Measurements from ENCODE around the gene ARHGAP36. TPM values are rescaled to one million over a fixed set of nuclear protein-coding genes. Genes with fewer than 3 reads are reported as not detected.

ARHGAP36 gene
- total RNA-seq, 1 donor, result not detected

GRCh38 chrX:131057706-131058105 lies 440 bp upstream of the ARHGAP36 start:
- Histone ChIP-seq H2AFZ (ENCODE audit: low read length) (no peak overlapping the region), H3K4me3 (ENCODE audit: insufficient read depth, low read length) (no peak overlapping the region), H3K36me3 (ENCODE audit: insufficient read depth, low read length) (no peaks in the 10 kb centered on the region), H3K9me3 (ENCODE audit: low read depth, low read length) (no peaks in the 10 kb centered on the region), H3K4me1 (ENCODE audit: insufficient read depth, low read length) (no peaks in the 10 kb centered on the region), H3K79me2 (ENCODE audit: insufficient read depth, low read length) (no peaks in the 10 kb centered on the region), H3K27me3 (ENCODE audit: insufficient read depth, low read length) (peaks cover 6% of the 10 kb centered on the region), H4K20me1 (ENCODE audit: insufficient read depth, low read length) (no peaks in the 10 kb centered on the region), H3K27ac (ENCODE audit: low read depth, low read length) (no peak overlapping the region), H3K4me2 (ENCODE audit: insufficient read depth, low read length) (no peak overlapping the region)
- no peak for DNase-seq (ENCODE audit: insufficient read length, low spot score, missing footprints)
- no peak for TF ChIP-seq CTCF (IDR thresholded peaks at IDR 0.05; ENCODE audit: extremely low read depth, low read depth, low read length)

- no peak for TF ChIP-seq CTCF (IDR thresholded peaks at IDR 0.05; ENCODE audit: extremely low read depth, low read depth, low read length)
- Histone ChIP-seq H3K9me3 (ENCODE audit: low read depth, low read length) (no peaks in the 10 kb centered on the region), H4K20me1 (ENCODE audit: insufficient read depth, low read length) (no peaks in the 10 kb centered on the region), H2AFZ (ENCODE audit: low read length) (no peak overlapping the region), H3K4me3 (ENCODE audit: insufficient read depth, low read length) (no peak overlapping the region), H3K4me1 (ENCODE audit: insufficient read depth, low read length) (no peaks in the 10 kb centered on the region), H3K4me2 (ENCODE audit: insufficient read depth, low read length) (no peak overlapping the region), H3K27me3 (ENCODE audit: insufficient read depth, low read length) (peaks cover 11% of the 10 kb centered on the region), H3K27ac (ENCODE audit: low read depth, low read length) (no peak overlapping the region), H3K36me3 (ENCODE audit: insufficient read depth, low read length) (no peaks in the 10 kb centered on the region), H3K79me2 (ENCODE audit: insufficient read depth, low read length) (no peaks in the 10 kb centered on the region)
- DNase-seq (ENCODE audit: insufficient read length, low spot score, missing footprints), result no peak
Observed at GRCh38 chrX:131059246-131059645, 1.1 kb downstream of the ARHGAP36 start.

- Histone ChIP-seq H3K36me3 (ENCODE audit: insufficient read depth, low read length) (no peaks in the 10 kb centered on the region), H3K9me3 (ENCODE audit: low read depth, low read length) (no peaks in the 10 kb centered on the region), H3K4me2 (ENCODE audit: insufficient read depth, low read length) (no peak overlapping the region), H3K27ac (ENCODE audit: low read depth, low read length) (no peak overlapping the region), H4K20me1 (ENCODE audit: insufficient read depth, low read length) (no peaks in the 10 kb centered on the region), H3K79me2 (ENCODE audit: insufficient read depth, low read length) (no peaks in the 10 kb centered on the region), H3K27me3 (ENCODE audit: insufficient read depth, low read length) (peaks cover 15% of the 10 kb centered on the region), H3K4me3 (ENCODE audit: insufficient read depth, low read length) (no peak overlapping the region), H2AFZ (ENCODE audit: low read length) (no peak overlapping the region), H3K4me1 (ENCODE audit: insufficient read depth, low read length) (no peaks in the 10 kb centered on the region)
- no peak for TF ChIP-seq CTCF (IDR thresholded peaks at IDR 0.05; ENCODE audit: extremely low read depth, low read depth, low read length)
- DNase-seq (ENCODE audit: insufficient read length, low spot score, missing footprints), result no peak
Observed at GRCh38 chrX:131060147-131060546, 2.0 kb downstream of the ARHGAP36 start.

DNA sequence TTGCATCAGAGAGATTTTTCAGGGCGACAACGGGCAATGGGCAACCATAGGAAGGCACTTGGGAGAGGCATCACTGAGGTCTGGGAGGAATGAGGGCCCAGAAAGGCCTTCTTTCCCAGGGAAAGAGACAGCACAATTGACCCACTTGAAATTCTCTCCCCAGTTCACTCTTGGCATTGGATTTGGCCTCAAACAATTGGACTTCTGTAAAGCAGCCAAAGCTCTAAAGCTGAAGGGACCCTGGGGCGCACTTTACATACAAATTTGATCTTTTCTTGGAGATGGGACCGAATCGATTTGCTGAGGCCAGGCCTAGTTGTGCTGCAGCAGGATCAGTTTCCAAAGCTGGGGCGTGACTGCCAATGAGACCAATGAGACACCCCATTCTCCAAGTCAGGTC lies 3.2 kb downstream of the ARHGAP36 start:
- TF ChIP-seq CTCF (IDR thresholded peaks at IDR 0.05; ENCODE audit: extremely low read depth, low read depth, low read length), result no peak
- H2AFZ ChIP-seq (ENCODE audit: low read length), result no peak overlapping the region
- H3K4me1 ChIP-seq (ENCODE audit: insufficient read depth, low read length), result no peaks in the 10 kb centered on the region
- H3K4me2 ChIP-seq (ENCODE audit: insufficient read depth, low read length), result no peak overlapping the region
- H4K20me1 ChIP-seq (ENCODE audit: insufficient read depth, low read length), result no peaks in the 10 kb centered on the region
- H3K36me3 ChIP-seq (ENCODE audit: insufficient read depth, low read length), result no peaks in the 10 kb centered on the region
- no peaks in the 10 kb centered on the region for H3K79me2 ChIP-seq (ENCODE audit: insufficient read depth, low read length)
- H3K27ac ChIP-seq (ENCODE audit: low read depth, low read length), result no peak overlapping the region
- H3K9me3 ChIP-seq (ENCODE audit: low read depth, low read length), result no peaks in the 10 kb centered on the region
- DNase-seq (ENCODE audit: insufficient read length, low spot score, missing footprints), result no peak
- no peak overlapping the region for H3K4me3 ChIP-seq (ENCODE audit: insufficient read depth, low read length)
- peaks cover 17% of the 10 kb centered on the region for H3K27me3 ChIP-seq (ENCODE audit: insufficient read depth, low read length)

Measured in osteoblast (primary cell).